ENCODE results near the gene OXNAD1. TPM values are rescaled to one million over a fixed set of nuclear protein-coding genes. Genes with fewer than 3 reads are reported as not detected.

The OXNAD1 gene
- polyA plus RNA-seq, 10 donors: 6.2 to 11.5 (median 9.5) TPM

Other genes starting within 250 kb of the OXNAD1 start
- 1 to 10 TPM in 8 of 10 donors, under 1 TPM in 2; 0.71 to 2.3 (median 1.3) TPM for gene GALNT15, start 90.5 kb upstream of the OXNAD1 start, polyA plus RNA-seq (ENCODE audit: insufficient read length in 10 of 10)
- 10 to 100 TPM; 22.1 to 30.1 (median 27.0) TPM for gene DPH3, start 269 bp upstream of the OXNAD1 start, polyA plus RNA-seq (ENCODE audit: insufficient read length in 10 of 10)
- 10 to 100 TPM; 11.3 to 19.7 (median 16.1) TPM for gene RFTN1, start 248.5 kb downstream of the OXNAD1 start, polyA plus RNA-seq (ENCODE audit: insufficient read length in 10 of 10)